Ecto neural progenitor cell (in vitro differentiated cells): ENCODE measurements around the gene ZFHX3.

Experiments
- DNase-seq: peaks from one replicate; pipeline ENCODE4 v3.0.0-alpha.2; 2018; ENCODE audit warnings: low spot score

ZFHX3 gene

GRCh38 chr16:72950669-72951068 lies 97.3 kb downstream of the ZFHX3 start:
- DNase-seq = no peak

- DNase-seq = no peak
These were observed 99.6 kb downstream of the ZFHX3 start for GRCh38 chr16:72948238-72948829.

- no peak for DNase-seq
These were observed 100.3 kb downstream of the ZFHX3 start for GRCh38 chr16:72947379-72948237.

GRCh38 chr16:72946474-72947194 lies 101.3 kb downstream of the ZFHX3 start:
- no peak for DNase-seq

DNA sequence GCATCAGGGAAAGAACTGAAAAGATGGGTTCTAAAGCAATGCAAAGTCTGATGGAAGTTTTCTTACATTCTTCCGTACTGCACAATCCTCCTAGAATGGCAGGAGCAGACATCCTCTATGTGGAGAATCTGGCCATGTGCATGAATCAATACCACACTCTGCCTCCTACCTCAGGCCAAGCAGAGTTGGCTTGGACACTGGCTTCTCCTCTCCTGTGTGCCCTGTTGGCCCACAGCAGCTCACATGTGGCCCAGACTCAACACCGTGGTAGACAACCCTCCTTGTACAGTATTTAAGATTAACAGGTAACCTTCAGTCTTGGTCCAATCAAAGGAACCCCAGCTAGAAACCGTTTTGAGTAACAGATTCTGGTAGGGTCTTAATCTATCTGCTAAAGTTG lies 101.9 kb downstream of the ZFHX3 start:
- no peak for DNase-seq

GRCh38 chr16:72945611-72946010 lies 102.3 kb downstream of the ZFHX3 start:
- no peak for DNase-seq

DNA sequence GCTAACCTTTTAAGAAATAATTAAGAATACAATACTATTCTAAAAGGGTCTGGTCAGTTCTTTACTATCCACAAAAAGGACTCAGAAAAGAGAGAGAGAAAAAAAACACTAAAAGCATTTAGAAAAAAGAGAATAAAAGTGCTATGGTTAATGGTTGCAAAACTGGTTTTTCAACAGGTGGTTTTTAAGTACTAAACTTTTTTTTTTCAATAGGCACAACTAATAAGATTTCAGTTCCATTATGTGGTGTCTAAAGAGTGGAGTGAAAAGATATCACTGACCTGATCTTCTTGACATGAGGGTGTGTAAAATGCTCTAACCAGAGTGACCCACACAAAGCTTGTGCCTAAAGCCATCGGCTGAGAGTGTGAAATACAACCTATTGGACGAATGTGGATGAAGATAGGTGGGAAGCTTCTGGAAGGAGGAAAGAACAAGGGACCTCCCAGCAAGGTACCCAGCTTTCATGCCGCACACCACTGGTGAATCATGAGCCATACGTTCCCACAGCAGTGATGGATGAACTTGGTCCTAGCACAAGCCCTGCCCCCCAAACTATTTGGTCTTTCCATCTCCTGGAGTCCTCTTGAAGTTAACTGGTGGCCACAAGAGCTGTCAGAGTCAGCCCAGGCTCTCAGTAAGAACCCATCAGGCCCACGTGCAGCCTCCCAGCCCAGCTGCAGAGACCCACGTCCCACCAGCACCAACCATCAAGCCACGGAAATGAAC lies 103.0 kb downstream of the ZFHX3 start:
- DNase-seq = no peak

DNA sequence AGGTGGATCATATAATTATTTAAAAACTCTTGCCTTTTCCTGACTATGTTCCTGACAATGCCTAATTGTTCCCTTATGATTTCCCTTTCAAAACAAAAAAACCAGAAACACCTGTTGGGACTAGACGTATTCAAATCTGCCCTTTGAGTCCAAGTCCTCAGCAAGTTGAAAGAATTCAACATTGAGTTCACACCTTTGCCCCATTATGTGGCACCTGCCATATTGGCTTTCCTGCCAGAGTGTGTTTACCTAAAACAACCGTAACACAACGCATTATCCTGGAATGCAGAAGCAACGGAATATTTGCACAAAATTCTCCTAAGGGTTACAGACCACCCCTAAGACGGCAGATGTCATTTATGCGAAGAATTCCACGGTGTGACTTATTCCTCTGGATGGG lies 105.9 kb downstream of the ZFHX3 start:
- DNase-seq = no peak

DNA sequence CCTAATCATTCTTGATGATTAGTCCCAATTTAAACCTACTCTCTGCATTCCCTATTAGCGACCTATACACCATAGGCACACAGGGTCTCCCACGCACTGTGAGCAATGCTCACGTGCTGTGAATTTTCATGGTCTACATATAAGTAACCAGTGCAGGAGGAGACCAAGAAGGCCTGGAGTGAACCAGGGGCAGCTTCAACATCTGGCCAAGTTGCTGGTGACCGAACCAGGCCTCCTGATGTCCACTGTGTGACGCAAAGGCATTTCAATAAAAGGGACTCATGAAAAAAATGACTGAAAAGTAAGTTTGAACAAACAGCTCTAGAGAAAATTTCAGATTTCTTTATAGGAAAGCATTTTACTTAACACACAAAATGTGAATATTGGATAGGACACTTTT lies 107.0 kb downstream of the ZFHX3 start:
- no peak for DNase-seq

- no peak for DNase-seq
These were observed 108.7 kb downstream of the ZFHX3 start for GRCh38 chr16:72939247-72939646.

DNA sequence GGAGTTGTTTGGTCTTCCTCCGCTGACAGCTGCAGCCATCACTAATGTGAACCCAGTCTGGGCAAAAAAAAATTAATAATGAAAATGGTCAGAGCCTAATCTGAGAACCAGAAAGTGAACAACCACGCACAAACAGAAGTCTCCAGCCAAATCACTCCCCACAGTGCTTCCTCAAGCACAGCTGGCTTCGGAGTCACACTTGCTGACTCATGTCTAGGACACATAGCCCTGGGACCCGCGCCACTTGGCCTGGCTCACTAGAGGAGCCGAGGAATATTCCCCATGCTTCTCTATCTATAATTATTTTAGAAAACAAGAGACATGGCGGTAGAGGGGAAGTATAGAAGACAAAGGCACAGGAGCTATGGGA lies 109.1 kb downstream of the ZFHX3 start:
- DNase-seq = no peak

GRCh38 chr16:72937916-72938794 lies 109.8 kb downstream of the ZFHX3 start:
- no peak for DNase-seq

- no peak for DNase-seq
These were observed 110.6 kb downstream of the ZFHX3 start for GRCh38 chr16:72937360-72937759.

GRCh38 chr16:72936408-72936807 lies 111.5 kb downstream of the ZFHX3 start:
- DNase-seq = no peak

GRCh38 chr16:72935896-72936295 lies 112.0 kb downstream of the ZFHX3 start:
- no peak for DNase-seq

DNA sequence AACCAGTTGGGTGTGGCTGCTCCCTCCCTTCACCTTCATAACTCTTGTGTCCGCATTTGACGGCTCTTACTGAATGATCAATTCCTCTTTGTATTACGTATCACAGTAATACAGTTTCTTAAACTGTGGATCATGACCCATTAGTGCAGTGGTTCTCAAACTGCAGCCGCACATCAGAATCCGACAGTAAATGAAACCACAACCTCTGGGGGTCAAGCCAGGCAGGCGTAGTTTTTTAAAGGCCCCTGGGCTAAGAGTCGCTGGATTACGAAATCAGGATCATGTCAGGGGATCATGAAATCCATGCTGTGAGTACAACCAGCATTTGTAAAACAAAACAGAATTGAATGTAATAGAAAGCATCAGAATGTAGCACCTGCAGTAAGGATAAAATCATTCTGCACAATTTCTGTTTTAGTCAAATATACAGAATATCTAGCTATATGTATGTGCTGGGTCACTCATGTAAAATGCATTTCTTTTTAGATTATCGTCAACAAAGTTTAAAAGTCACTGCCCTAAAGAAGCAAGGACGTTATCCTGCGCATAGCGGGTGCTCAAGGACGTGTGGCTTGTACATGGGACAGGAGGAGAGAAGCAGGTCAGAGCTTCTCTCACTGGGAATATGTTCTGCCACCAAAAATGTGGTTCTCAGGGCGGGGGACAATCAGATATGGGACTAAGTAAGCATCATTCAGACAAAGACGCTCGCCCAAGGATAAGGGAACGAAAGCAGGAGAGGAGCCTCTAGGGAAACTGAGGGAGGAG lies 113.1 kb downstream of the ZFHX3 start:
- no peak for DNase-seq

DNA sequence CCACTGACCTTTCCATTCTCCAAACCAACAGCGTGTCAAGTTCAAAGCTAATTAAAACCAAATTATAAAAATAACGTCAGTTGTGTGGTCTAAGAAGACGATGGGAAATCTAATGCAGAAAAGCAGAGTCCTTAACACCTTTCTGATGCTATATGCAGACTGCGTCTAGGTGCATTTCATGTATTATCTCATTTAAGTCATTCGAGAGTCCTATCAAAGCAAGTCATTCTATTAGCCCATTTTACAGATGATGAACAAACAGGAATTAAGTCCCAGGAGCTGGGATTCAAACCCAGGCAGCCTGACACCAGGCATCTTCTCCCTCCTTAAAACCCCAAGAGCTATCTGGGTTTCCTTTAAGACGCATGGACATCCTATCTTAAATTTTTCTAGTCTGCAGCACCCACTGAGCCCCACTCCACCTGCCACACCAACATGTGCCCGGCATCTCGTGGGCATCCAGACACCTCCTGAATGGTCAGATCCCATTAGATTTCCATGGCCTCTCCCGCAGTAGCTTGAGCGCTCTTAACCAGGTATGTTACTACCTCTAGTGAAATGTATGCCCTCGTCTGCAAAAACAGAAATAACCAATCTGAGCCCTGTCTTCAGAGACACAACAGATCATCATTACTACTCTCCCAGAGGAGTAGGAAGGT lies 115.1 kb downstream of the ZFHX3 start:
- no peak for DNase-seq

- no peak for DNase-seq
These were observed 115.9 kb downstream of the ZFHX3 start for GRCh38 chr16:72932050-72932449.

DNA sequence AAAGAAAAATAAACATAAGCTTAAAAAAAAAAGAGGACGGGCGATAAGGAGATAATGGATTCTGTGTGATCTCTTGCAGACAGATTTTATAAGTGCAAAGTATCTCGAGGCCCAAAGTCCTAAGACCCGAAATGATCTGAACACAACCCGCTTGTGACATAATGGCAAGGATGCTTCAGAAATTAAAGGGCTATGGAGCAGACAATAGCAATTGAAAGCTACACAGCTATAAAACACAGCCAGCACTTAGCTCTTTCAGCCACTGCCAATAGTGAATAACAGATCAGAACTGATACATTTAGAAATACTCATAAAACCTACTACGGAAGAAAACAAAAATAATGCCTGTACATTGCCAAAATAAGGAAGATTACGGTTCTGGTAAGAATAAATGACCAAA lies 117.5 kb downstream of the ZFHX3 start:
- DNase-seq = no peak
